ENCODE measurements around the gene NXNL1. TPM values are rescaled to one million over a fixed set of nuclear protein-coding genes. Genes with fewer than 3 reads are reported as not detected.

The NXNL1 gene
- total RNA-seq, 2 experiments from 2014 or later, result not detected

GRCh38 chr19:17423429-17424208, 37.1 kb downstream of the NXNL1 start:
- no peaks in the 10 kb centered on the region for H4K20me1 ChIP-seq (ENCODE audit: insufficient read depth, low read length)
- POLR2A ChIA-PET, result interaction anchor here (0.6 kb wide), 2 partner anchors 150 to 188 kb away, joined by 3 to 4 read pairs; no protein-coding TSS in a partner anchor
- no TSS peak for BruUV-seq (replicated peaks)
- H3K79me2 ChIP-seq (ENCODE audit: insufficient read depth, low read depth, low read length), result peaks cover 6% of the 10 kb centered on the region; the same call in 1 of the 2 replicates
- TF ChIP-seq EZH2phosphoT487 (IDR thresholded peaks at IDR 0.05; ENCODE audit: borderline replicate concordance, low read depth, low read length) (no peak), CTCF (conservative IDR thresholded peaks at IDR 0.05; ENCODE audit: low read length) (no peak)
- H3K4me3 ChIP-seq (ENCODE audit: low read depth, low read length, poor library complexity, severe bottlenecking), result no peak overlapping the region
- H3K4me1 ChIP-seq (ENCODE audit: insufficient read depth, low read length, poor library complexity, severe bottlenecking), result peaks cover 42% of the 10 kb centered on the region
- H2AFZ ChIP-seq (ENCODE audit: low read length), result no peak overlapping the region
- intact Hi-C loops (cut with micrococcal nuclease; ENCODE audit: unreplicated experiment), result loop anchor here (2.0 kb wide), 1 partner anchor 43 kb away; no protein-coding TSS in a partner anchor
- no peak overlapping the region for H3K4me2 ChIP-seq (ENCODE audit: low read length)
- CTCF ChIA-PET (ENCODE audit: unreplicated experiment), result interaction anchor here (0.6 kb wide), 1 partner anchor 18 kb away, joined by 3 read pairs; the partner anchor contains the start of gene BST2
- no peak overlapping the region for H3K27ac ChIP-seq (ENCODE audit: low read depth, low read length, poor library complexity, severe bottlenecking)
- H3K9me3 ChIP-seq (ENCODE audit: low read length), result no peaks in the 10 kb centered on the region
- H3K9me2 ChIP-seq (ENCODE audit: insufficient read depth, low read length), result no peaks in the 10 kb centered on the region
- DNase-seq (ENCODE audit: low spot score), result no peak
- H3K36me3 ChIP-seq (ENCODE audit: insufficient read depth, low read length), result no peaks in the 10 kb centered on the region

GRCh38 chr19:17421942-17422341, 38.8 kb downstream of the NXNL1 start:
- CTCF ChIA-PET (ENCODE audit: unreplicated experiment), result no interaction called here
- Histone ChIP-seq H3K36me3 (ENCODE audit: insufficient read depth, low read length) (peaks cover 2% of the 10 kb centered on the region; the same call in 1 of the 2 replicates), H3K4me3 (ENCODE audit: low read depth, low read length, poor library complexity, severe bottlenecking) (no peak overlapping the region), H3K27ac (ENCODE audit: low read depth, low read length, poor library complexity, severe bottlenecking) (no peak overlapping the region), H2AFZ (ENCODE audit: low read length) (no peak overlapping the region), H4K20me1 (ENCODE audit: insufficient read depth, low read length) (no peaks in the 10 kb centered on the region), H3K4me1 (ENCODE audit: insufficient read depth, low read length, poor library complexity, severe bottlenecking) (peaks cover 44% of the 10 kb centered on the region), H3K79me2 (ENCODE audit: insufficient read depth, low read depth, low read length) (peaks cover 6% of the 10 kb centered on the region; the same call in 1 of the 2 replicates), H3K9me2 (ENCODE audit: insufficient read depth, low read length) (no peaks in the 10 kb centered on the region), H3K9me3 (ENCODE audit: low read length) (no peaks in the 10 kb centered on the region), H3K4me2 (ENCODE audit: low read length) (no peak overlapping the region)
- POLR2A ChIA-PET, result no interaction called here
- DNase-seq (ENCODE audit: low spot score), result no peak
- TF ChIP-seq CTCF (conservative IDR thresholded peaks at IDR 0.05; ENCODE audit: low read length), result no peak
- no peak for TF ChIP-seq EZH2phosphoT487 (IDR thresholded peaks at IDR 0.05; ENCODE audit: borderline replicate concordance, low read depth, low read length)
- no TSS peak for BruUV-seq (replicated peaks)
- intact Hi-C loops (cut with micrococcal nuclease; ENCODE audit: unreplicated experiment), result no loop called here

- Histone ChIP-seq H3K27ac (ENCODE audit: low read depth, low read length, poor library complexity, severe bottlenecking) (no peak overlapping the region), H3K9me2 (ENCODE audit: insufficient read depth, low read length) (no peaks in the 10 kb centered on the region), H3K4me1 (ENCODE audit: insufficient read depth, low read length, poor library complexity, severe bottlenecking) (peaks cover 33% of the 10 kb centered on the region), H3K79me2 (ENCODE audit: insufficient read depth, low read depth, low read length) (peaks cover 6% of the 10 kb centered on the region; the same call in 1 of the 2 replicates), H4K20me1 (ENCODE audit: insufficient read depth, low read length) (no peaks in the 10 kb centered on the region), H3K36me3 (ENCODE audit: insufficient read depth, low read length) (peaks cover 8% of the 10 kb centered on the region), H3K9me3 (ENCODE audit: low read length) (no peaks in the 10 kb centered on the region), H2AFZ (ENCODE audit: low read length) (peak overlapping the region; percentile 6; the same call in 1 of the 2 replicates), H3K4me2 (ENCODE audit: low read length) (peak overlapping the region; percentile 68), H3K4me3 (ENCODE audit: low read depth, low read length, poor library complexity, severe bottlenecking) (peak overlapping the region; percentile 69)
- POLR2A ChIA-PET, result no interaction called here
- intact Hi-C loops (cut with micrococcal nuclease; ENCODE audit: unreplicated experiment), result no loop called here
- CTCF ChIA-PET (ENCODE audit: unreplicated experiment), result no interaction called here
- no peak for DNase-seq (ENCODE audit: low spot score)
- no peak for TF ChIP-seq CTCF (conservative IDR thresholded peaks at IDR 0.05; ENCODE audit: low read length)
- TF ChIP-seq EZH2phosphoT487 (IDR thresholded peaks at IDR 0.05; ENCODE audit: borderline replicate concordance, low read depth, low read length), result no peak
- BruUV-seq (replicated peaks), result no TSS peak
Measured at GRCh38 chr19:17420475-17420924, 40.2 kb downstream of the NXNL1 start.

All from OCI-LY7 (cell line).